GM19035 (cell line): ENCODE results near the gene GRK6.
"Not testable (repeated sequence)": the region's sequence is repeated elsewhere in the genome, so short reads cannot be mapped to it uniquely, and the experiment has no call there.

Experiments
- ATAC-seq: cut with Tn5 transposase; IDR thresholded peaks from one replicate; pipeline ENCODE4 v1.9.1; 2021; ENCODE audit not compliant: unreplicated experiment

The GRK6 gene

GRCh38 chr5:177483994-177484901 is 57.8 kb downstream of the GRK6 start:
- no peak for ATAC-seq

DNA sequence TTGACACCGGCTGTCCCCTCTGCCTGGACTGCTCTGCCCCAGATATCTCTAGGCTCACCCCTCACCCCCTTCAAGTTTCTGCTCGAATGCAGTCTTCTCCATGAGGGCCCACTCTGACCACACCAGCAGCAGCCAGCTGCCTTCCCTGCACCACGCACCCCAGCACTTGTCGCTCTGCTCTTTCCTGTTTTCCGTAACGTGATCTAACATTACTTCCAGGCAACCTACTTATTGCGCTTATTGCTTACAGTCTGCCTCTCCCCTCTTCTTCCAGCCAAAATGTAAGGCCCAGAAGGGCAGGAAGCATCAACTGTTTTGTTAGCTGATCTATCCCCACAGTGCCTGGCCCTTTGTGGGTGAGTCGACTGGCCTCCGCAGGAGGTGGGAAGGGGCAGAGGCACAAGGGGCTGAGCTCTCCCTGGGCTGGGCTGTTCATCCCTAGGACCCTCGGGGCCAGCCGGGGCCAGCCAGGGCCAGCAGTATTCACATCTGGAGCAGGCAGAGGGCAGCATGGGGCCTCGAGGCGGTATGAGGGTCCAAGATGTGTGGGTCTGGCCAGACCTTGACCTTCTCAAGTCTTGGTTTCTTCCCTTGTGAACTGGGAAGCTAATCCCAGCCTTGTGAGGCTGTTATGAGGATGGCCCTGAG is 58.5 kb downstream of the GRK6 start:
- no peak for ATAC-seq

DNA sequence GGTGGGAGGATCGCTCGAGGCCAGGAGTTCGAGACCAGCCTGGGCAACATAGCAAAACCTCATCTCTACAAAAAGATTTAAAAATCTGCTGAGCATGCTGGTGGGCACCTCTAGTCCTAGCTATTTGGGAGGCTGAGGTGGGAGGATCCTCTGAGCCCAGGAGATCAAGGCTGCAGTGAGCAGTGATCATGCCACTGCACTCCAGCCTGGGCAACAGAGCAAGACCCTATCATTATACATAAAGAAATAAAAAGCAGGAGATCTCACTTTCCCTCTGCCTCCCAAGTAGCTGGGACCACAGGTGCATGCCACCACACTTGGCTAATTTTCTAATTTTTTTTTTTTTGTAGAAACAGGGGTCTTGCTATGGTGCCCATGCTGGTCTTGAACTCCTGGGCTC is 59.3 kb downstream of the GRK6 start:
- ATAC-seq = not testable (repeated sequence)

GRCh38 chr5:177486256-177486655 is 59.8 kb downstream of the GRK6 start:
- no peak for ATAC-seq

DNA sequence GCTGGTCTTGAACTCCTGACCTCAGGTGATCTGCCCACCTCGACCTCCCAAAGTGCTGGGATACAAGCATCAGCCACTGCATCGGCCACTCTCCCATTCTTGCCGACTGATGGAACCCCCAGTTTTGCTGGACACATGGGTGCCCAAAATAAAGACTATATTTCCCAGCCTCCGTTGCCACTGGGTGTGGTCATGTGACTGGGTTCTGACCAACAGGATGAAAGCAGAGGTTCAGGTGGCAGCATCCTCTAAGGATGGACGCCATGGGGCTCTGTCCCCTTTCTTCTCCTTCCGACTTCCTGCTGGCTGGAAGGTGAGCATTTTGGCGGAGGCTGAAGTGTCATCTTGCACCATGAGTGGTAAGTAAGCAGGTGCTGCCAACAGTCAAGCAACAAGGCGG is 60.7 kb downstream of the GRK6 start:
- ATAC-seq = no peak

DNA sequence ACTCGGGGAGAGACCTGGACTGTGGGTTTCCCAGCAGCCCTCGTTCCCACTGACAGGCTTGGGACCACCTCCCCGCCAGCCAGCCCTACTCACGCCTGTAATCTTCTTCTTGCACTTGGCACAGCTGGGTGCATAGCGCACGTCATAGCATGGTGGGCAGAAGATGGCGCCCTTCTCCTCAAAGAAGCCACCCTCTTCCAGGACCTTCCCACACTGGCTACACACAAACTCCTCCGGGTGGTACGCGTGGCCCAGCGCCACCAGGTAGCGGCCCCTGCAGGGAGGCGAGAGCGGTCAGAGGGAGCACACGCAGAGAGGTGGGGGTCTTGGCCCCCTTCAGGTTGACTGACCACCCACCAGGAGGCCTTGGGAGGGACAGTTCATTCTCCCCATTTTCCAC is 61.5 kb downstream of the GRK6 start:
- no peak for ATAC-seq

DNA sequence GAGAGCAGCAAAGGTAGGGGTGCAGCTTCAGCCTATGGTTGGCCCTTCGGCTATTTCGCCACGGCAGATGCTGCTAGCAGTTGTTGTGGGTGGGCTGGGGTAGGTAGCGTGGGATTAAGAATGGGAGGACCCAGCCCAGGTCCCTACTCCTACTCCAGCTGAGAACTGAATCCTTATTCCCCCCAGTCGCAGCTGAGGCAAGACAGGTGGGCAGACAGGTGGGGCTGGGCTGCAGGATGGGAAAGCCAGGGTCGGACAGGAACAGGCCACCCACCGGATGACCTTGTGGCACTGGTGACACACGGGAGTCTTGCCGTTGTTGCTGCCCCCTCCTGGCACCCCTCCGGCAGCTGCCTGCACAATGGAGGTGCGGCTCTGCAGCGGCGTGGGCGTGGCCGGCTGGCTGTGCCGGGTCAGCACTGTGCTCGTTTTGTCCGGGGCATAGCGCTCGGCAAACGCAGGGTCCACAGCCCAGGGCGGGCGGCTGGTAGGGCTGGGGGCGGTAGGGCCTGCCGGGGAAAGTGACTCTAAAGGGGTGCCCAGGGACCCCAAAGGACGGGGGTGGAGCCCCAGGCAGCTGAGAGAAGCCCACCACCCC is 62.7 kb downstream of the GRK6 start:
- no peak for ATAC-seq

GRCh38 chr5:177490311-177490991 is 64.0 kb downstream of the GRK6 start:
- ATAC-seq = no peak

- ATAC-seq = no peak
Observed at GRCh38 chr5:177490992-177491391, 64.5 kb downstream of the GRK6 start.

DNA sequence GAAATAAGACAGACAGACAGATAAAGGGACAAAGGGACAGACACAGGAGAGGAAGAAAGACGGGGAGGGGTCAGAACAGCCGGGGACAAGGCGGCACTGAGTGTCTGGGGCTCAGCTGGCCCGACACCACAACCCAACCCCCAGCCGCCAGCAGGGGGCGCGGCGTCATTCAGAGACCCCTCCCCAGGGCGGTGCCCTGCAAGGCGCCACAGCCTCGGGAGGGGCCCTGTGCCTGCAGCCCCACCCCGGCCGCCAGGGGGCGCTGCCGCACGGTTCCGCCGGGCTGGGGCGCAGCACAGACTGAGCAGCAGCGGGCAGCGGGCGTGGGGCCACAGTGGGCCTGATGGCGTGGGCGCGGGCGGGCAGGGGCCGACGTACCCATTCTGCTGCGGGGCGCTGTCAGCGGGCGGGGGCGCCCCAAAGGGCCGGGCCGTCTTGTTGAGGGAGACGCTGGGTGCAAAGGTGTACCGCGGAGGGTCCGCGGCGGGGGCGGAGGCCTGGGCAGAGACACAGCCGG is 65.0 kb downstream of the GRK6 start:
- no peak for ATAC-seq

GRCh38 chr5:177491983-177492746 is 65.7 kb downstream of the GRK6 start:
- no peak for ATAC-seq
